ENCODE data around the gene ACVRL1.

DNA sequence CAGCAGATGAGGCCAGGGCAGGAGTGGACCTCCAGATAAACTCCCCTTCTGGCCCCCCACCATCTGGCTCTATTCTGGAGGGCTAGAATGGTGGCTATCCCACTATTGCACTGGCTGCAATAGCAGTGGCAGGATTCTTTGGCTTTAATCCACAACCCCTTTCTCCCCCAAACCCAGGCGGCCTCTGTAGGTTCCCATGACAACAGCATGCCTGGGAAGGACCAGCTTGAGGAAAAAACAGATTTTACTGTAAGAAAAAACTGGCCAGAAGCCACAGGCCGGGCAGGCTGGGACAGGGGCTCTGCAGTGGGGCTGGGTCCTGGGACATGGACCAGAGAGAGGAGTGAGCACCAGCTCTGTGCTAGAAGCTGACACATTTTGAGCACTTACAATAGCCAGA is 30.6 kb downstream of the ACVRL1 start:
- TF ChIP-seq, protein P1, sequence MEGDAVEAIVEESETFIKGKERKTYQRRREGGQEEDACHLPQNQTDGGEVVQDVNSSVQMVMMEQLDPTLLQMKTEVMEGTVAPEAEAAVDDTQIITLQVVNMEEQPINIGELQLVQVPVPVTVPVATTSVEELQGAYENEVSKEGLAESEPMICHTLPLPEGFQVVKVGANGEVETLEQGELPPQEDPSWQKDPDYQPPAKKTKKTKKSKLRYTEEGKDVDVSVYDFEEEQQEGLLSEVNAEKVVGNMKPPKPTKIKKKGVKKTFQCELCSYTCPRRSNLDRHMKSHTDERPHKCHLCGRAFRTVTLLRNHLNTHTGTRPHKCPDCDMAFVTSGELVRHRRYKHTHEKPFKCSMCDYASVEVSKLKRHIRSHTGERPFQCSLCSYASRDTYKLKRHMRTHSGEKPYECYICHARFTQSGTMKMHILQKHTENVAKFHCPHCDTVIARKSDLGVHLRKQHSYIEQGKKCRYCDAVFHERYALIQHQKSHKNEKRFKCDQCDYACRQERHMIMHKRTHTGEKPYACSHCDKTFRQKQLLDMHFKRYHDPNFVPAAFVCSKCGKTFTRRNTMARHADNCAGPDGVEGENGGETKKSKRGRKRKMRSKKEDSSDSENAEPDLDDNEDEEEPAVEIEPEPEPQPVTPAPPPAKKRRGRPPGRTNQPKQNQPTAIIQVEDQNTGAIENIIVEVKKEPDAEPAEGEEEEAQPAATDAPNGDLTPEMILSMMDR (IDR thresholded peaks at IDR 0.05; ENCODE audit: low read depth, low read length, poor library complexity, severe bottlenecking): no peak
- TF ChIP-seq EZH2phosphoT487 (IDR thresholded peaks at IDR 0.05; ENCODE audit: borderline replicate concordance, low read length): no peak
